ENCODE measurements around the gene PRKCE.
A peak's percentile ranks its signal among the peaks of the same experiment; 100 is the strongest.

Gene PRKCE

DNA sequence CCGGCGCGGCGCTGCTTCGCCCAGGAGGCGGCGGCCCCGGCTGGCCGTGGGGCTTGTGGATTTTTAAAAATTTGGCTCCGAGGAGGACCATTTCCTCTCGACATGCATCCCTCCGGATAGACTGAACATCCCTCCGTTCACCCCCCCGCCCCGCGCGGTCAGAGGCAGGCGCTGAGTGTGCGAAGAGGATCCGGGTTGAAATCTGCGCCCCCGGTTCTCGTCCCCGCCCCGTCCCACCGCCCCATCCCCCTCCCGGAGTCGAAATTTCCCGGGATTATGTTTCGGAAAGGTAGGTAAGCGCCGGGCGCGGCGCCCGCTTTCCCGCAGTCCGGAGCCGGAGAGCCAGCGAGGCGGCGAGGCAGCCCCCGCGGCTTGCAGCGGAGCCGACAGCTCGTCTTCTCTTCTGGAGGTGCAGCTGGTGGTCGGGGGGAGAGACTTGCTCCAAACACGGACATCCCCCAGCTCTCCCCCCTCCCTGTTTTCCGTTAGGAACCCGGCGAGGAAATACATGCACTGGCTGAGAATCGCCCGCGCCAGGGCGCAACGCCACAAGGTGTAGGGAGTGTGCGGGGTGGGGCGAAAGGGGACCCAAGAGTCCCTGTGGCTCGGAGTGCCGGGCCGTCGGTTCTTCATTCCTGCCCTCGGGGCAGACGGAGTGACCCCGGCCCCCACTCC is at the start of gene PRKCE:
Gene PRKCE, plus strand, starts transcription at position 261 of the 675 bp plus-strand sequence.
- DNase-seq (ENCODE audit: low read depth in 2 of 2) = no peak

DNA sequence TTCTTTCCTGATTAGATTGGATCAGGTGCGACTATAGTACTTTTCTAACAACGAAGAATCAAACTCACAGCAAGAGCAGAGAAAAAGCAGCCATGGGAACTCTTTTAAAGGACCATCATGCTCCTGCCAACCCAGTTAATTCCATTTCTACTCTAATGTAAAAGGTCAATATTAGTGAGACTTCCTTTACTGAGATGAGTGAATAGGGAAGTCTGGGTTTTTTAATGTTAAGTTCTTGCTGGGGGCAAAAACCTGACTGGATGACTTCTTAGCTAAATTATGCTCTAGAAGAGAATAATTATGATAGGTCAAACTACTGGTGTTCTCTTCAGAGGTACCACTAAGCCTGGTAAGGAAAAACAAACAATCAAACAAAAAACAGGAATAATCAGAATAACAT is 48.9 kb upstream of the PRKCE start:
- no peak for DNase-seq (ENCODE audit: low read depth in 2 of 2)

DNA sequence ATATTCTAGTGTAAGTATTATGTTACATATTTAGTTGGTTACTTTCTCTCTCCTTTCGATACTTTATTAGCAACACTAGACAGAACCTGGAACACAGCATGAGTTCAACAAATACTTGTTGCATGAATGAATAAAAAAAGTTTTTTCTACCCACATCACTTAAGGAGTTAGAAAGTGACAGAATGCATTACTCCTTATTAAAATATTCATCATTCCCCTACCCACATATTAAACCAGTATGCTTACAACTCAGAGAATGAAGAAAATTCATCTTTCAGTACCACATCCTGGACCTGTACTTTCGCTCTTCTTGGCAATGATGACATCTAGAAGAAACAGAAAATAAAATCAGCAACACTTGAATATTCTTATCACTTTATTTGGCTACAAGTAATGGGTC is 46.4 kb upstream of the PRKCE start:
- DNase-seq (ENCODE audit: low read depth in 2 of 2) = no peak

DNA sequence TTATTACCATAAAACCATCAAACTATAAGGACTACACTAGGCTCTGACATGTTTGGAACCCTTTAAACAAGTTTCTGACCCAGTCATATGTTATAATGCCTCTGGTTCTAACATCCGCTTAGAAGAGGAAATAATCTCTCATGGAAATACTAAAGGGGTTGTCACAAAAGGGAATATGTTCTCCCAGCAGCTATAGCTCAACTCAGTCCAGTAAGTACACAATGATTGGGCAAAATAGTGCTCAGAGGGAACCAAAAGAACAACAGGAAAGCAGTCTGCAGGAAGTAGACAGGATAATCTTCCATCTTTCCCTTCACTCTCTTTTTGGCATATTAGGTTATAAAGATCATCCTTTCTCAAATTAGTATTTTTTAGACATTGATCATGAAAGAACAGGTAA is 44.7 kb upstream of the PRKCE start:
- DNase-seq (ENCODE audit: low read depth in 2 of 2) = no peak

DNA sequence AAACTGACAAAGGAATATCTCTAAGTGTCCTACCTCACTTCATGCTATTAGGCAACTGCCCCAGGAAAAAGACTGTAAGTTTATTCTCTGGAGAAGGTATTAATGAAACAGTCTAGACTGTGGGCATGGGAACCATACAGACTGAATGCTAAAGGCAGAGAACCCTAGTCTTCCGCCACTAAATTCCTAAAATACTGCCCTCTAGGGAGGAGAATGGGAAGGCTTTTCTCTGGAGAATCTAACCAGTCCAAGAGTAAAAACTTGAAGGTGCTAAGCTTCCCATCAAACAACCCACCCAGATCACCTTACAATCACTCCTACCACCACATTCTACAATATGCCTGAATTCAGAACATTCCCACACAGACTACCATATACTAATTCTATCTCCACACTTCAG is 43.8 kb upstream of the PRKCE start:
- no peak for DNase-seq (ENCODE audit: low read depth in 2 of 2)

DNA sequence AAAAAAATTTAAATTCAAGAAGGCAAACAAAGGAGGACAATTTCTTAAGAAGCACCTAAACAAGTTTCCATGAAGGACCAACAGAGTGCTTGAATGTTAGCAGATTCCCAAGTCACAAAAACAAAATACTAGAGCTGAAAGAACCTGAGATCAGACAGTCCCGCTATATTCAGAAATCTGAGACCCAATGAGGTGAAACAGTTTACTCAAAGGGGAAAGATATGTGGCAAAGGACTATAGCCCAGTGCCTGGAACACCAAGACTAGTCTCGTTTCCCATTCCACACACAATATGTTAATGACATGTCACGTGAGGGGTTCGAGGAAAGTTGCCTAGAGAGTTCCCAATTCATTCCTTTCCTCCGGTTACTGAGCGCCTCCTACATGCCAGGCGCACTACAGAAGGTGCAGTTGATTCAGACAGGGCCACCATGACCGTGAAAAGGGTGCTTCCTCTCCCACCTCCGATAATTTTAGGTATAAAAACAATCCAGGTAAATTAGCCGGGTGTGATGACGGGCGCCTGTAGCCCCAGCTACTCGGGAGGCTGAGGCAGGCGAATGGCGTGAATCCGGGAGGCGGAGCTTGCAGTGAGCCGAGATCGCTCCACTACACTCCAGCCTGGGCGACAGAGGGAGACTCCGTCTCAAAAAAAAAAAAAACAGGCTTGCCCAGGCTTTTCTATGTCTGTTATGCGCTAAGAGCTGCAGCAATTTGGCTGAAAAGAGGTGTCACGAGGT is 41.0 kb upstream of the PRKCE start:
- DNase-seq (ENCODE audit: low read depth in 2 of 2) = peak; percentile 9 to 17

DNA sequence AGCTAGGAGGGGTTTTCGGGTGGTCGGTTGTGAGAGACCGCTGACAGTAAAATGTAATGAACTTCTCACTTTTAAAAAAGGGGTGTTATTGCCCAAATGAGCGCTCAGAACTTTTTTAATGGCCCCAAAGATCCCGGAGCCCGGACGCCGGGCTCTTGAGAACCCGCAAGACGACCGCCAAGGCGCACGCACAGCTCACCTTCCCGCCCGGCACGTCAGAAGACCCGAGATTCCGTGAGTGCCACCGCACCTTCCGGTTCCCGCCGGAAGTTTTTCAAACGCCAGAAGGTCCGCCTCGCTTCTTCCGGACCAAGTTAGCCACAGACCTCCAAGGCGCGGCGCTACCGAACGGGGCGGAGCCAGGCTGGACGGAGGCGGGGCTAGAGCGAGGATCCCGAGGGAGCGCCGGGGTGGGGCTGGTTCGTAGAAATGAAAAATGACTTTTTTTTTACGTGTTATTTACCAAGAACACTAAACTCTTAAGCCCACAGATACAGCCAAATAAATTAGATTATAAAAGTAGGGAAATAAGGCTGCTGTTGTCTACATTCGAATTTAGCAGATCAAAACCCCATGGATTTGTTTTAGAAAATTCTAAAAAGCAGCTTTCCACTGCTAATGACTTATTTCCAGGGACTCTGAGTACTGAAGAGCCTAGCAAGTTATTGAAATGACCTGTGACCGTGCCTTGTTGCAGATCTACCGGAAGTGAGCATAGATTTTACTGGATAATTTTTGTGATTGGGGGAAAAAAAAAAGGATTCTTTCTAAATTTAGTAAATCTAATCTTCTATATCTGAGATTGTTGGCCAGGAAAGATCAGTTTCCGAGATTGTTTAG is 40.2 kb upstream of the PRKCE start, which contains the start of gene SRBD1:
Gene SRBD1, minus strand, starts transcription at position 248 of the 840 bp plus-strand sequence. CDS start 5,826 bp downstream, outside the sequence.
- peak; percentile 86 to 95 for DNase-seq (ENCODE audit: low read depth in 2 of 2)

DNA sequence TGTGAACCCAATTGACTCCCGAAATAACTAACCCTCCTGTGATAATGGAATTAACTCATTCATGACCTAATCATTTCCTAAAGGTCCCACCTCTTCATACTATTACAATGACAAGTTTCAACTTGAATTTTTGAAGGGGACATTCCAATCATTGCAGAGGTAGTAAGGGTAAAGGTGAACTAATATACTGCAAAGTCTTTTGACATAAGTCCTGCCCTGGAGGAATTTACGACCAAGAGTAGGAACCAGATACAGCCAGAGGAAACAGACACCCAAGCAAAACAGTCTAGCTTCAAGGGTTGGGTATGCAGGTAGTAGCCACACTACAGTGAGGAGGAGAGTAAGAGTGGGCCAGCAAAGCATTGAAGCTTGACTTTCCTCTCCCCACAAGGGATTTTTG is 39.2 kb upstream of the PRKCE start:
- no peak for DNase-seq (ENCODE audit: low read depth in 2 of 2)

DNA sequence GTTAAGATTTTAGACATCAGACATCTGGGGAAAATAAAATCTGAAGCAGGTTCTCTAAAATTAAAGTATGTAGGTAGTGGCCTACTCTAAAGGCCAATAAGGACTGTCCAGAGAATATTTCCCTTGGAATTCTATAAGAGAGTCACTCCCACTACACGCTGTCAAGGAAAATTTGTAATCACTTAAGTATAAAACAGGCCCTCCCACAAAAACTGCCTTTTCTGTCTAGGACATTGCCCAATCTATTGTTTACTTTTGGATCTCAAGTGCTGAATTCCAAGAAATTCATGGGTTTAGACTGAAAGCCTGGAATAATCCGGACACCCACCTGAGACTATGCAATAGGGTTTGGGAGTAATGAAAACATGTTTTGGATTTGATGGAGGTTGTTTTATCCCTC is 38.7 kb upstream of the PRKCE start:
- no peak for DNase-seq (ENCODE audit: low read depth in 2 of 2)

DNA sequence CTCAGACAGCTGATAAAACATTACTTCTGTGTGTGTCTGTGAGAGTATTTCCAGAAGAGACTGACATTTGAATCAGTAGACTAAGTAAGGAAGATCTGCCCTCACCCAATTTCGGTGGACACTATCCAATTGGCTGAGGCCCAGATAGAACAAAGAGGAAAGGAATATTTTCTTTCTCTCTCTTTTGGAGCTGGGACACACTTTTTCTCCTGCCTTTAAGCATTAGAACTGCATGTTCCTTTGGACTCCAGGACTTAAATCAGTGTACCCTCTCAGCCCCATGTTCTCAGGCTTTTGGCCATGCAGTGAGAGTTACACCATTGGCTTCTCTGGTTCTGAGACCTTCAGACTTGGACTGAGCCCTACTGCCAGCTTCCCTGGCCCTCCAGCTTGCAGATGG is 37.1 kb upstream of the PRKCE start:
- DNase-seq (ENCODE audit: low read depth in 2 of 2) = no peak

DNA sequence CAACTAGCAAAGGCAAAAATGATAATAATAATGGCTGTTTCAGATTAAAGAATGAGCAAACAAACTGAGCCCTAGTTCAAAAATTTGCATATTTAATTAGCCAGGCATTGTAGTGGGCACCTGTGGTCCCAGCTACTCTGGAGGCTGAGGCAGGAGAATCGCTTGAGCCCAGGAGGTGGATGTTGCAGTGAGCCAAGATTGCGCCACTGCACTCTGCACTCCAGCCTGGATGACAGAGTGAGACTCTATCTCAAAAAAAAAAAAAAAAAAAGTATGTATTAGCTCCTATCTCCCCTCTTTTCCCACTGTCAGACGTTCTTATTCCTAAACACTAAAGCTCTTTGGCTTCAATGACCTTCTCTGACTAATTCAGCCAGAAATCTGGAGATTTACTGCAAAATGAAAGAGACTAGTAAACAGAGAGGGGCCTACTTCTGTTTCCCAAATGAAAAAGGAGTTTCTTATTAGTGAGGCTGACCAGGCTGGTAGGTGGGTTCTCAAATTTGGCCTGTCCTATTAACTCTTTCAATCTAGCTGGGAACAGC is 36.5 kb upstream of the PRKCE start:
- DNase-seq (ENCODE audit: low read depth in 2 of 2) = no peak

DNA sequence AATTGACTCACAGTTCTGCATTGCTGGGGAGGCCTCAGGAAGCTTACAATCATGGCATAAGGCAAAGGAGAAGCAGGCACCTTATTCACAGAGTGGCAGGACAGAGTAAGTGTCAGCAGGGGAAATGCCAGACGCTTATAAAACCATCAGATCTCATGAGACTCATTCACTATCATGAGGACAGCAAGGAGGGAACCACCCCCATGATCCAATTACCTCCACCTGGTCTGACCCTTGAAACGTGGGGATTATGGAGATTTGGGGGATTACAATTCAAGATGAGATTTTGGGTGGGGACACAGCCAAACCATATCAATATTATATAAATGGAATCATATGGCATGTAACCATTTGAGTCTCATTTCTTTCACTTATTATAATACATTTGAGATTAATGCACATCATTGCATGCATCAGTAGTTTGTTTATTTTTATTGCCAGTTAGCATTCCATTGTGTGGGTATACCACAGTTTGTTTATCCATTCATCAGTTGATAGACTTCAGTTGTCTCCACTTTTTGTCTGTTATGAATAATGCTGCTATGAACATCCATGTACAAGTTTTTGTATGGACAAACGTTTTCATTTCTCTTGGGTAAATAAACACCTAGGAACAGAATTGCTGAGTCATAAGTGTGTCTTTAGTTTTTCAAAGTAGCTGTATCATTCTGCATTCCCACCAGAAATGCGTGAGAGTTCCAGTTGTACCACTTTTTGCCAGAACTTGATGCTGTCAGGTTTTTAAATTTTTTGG is 34.6 kb upstream of the PRKCE start:
- no peak for DNase-seq (ENCODE audit: low read depth in 2 of 2)

DNA sequence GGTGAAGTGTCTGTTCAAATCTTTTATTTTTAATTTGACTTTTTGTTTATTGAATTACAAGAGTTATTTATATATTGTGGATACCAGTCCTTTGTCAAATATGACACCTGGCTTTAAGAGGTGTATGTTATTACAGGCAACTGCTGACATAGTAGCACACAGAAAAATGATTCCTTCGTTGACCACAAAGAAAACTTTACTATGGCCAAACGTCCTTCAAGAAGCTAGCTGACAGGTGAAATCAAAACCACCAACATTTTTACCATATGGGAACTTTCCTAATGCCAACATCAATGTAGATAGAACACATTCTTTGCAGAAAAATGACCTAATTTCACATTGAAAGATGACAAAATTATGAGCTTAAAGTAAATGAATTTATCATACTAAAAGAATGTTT is 34.0 kb upstream of the PRKCE start:
- no peak for DNase-seq (ENCODE audit: low read depth in 2 of 2)

DNA sequence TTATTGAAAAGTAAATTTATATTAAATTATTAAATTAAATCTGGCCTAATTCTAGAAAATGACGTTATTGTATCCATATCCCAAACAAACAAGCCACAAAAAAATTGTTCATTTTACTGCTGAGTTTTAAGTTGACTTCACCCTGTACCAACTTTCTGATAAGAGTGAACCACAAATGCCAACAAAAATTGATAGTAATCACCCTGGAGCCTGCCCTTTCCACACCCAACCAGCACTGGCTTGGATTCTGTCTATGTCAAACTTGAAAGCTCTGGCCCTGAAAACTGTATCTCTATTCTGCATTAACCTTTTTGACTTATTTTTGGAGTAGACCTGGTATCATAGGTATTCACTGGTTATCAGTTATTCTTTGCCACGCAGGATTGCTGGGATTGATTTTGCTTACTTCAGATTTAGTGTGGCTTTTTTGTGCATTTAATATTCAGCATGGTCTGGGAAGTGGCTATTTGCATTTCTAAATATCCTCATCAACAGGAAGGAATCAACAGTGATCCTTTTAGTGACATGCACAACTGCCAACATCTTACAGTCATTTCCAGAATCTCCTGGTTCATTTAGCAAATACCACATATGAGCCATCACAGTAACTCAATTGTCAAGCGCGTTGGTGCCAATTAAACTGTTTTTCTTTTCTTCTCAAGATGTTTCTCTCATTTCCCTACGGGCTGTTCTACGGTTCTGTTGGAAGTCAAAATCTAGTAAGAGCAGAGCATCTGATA is 29.0 kb upstream of the PRKCE start:
- DNase-seq (ENCODE audit: low read depth in 2 of 2) = no peak

DNA sequence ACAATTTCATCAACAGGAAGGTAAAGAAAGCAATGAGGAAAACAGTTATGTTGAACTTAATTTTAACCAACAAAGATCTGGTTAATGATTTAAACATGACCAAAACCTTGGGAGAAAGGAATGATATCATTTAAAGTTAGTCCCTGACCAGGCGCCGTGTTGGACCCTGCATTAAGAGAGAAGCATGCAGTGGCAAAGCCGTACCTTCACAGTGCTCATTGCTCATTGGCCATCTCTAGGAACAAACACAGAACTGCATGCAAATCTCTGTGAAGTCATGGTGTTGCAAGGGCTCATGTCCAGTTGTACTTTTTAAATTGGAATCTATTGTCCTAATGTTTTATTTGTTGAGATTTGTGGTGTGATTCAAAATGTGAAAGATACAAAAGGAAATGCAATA is 28.4 kb upstream of the PRKCE start:
- DNase-seq (ENCODE audit: low read depth in 2 of 2) = no peak

DNA sequence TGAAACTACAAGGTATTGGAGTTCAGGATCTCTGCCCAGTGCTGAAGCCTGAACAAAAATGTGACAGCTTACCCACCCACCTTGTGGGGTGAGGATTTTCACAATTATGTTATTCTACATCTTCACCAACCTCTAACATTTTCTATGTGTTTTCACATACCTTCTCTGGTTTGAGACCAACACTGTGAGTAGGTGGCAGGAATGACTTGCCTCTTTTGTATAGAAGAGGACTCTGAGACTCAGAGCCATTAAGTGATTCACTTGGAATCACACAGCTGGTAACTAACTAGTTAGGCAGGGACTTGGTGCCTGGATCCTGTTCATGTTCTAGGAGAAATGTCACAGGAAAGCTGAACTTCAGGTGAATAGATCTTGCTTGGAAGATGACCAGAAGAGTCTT is 25.7 kb upstream of the PRKCE start:
- no peak for DNase-seq (ENCODE audit: low read depth in 2 of 2)

DNA sequence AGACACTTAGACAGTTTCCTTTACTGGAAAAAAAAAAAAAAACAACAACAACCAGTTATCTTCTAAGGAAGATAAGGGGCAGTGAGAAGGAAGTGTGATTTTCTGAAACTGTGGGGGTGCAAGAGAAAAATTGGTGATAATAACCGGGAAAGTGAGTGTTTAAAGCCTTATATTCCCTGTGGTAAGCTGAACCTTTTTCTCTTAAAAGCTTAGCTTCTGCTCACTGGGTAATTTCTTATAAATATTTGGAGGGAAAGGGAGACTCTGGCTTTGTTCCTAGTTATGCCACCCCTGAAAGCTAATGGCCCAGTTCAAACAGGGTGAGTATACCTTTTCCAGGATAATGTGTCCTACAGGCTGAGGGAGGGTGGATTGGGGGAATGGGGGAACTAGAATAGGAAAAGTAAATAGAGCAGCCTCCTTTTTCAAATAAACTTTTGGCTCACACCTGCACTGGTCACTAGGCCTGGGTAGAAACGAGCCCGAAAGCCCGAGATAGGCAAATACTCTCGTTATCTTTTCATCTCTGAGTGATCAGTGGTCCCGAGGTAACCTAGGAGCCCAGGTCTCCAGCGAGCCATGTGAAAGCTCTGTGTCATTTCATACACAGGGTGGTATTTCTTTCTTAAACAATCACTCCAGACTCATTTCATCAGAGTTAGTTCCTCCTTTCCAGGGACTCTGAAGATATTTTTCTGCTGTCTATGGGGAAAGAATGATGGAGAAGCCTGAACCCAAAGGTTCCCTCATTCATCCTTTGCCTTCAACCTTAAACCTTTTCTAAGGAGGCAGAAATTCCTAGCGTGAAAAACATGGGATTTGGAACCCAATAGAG is 24.9 kb upstream of the PRKCE start:
- DNase-seq (ENCODE audit: low read depth in 2 of 2) = no peak

DNA sequence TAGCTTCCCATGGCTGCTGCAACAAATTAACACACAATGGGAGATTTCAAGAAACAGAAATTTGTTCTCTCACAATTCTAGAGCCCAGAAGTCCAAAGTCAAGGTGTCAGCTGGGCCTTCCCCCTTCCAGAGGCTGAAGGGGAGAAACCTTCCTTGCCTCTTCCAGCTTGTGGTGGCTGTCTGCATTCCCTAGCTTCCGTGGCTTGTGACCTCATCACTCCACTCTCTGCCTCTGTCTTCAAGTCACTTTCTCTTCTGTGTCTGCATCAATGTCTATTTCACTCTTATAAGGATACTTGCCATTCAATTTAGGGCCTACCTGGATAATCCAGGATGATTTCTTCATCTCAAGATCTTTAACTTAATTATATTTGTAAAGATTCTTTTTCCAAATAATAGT is 23.6 kb upstream of the PRKCE start:
- DNase-seq (ENCODE audit: low read depth in 2 of 2) = no peak

DNA sequence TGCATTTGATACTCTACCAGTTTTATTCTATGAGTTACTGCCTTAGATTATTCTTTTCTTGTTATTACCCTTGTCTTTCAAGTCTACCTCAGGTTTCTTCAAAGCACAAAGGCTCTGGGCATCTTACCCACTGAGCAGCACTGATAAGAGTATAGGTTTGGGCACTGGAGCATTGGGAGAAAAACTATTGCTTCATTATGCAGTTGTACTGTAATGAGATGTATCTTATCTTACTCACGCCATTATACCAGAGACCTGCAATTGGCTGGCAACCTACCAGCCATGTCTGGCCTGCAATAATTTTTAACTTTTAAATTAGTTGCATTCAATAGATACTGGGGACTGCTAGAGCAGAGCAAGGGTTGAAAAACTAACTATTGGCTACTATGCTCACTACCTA is 21.5 kb upstream of the PRKCE start:
- DNase-seq (ENCODE audit: low read depth in 2 of 2) = no peak

DNA sequence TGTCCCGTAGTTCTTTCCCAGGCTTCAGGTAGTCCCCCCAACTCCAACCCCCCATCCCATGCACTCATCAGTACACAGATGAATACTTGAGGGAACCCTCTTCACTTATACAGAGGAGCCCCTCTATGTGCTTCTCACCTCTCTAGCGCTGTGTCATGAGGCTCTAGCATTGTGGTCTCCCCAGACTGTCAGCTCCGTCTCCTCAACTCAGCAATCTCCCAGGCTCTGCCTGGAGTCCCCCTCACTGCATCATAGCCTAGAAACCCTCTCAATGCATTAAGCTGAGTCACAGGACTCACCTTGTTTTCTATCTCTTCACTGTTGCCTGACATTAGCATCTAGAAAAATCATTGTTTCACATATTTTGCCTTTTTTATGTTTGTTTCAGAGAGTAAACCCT is 20.2 kb upstream of the PRKCE start:
- no peak for DNase-seq (ENCODE audit: low read depth in 2 of 2)
